Ovary (tissue), 3 donors: ENCODE measurements around the gene VAV2.

Source experiments
- EP300 ChIP-seq: sonication (generic); formaldehyde crosslinking; IDR thresholded peaks from one replicate; pipeline ENCODE4 v1.6.1; 2017; ENCODE audit warnings: antibody characterized with exemption
- POLR2A ChIP-seq: fragments of 450-650 bp; IDR thresholded peaks from one replicate; pipeline ENCODE4 v1.6.1; 2017; ENCODE audit warnings: antibody characterized with exemption, mild to moderate bottlenecking, moderate library complexity
- TF ChIP-seq, protein P1 (sequence below), 3 donors: fragments of 450-650 bp in 2 of 3; fragments of 200-600 bp in 1 of 3; IDR thresholded peaks; one replicate each; pipeline versions ENCODE4 v1.5.1 to v1.8.0; 2016 to 2022; ENCODE audit warnings: antibody characterized with exemption in 3 of 3, mild to moderate bottlenecking in 1 of 3
- donor health status: DM: no; HTN: no; CAD: no.

- TF ChIP-seq, protein P1, sequence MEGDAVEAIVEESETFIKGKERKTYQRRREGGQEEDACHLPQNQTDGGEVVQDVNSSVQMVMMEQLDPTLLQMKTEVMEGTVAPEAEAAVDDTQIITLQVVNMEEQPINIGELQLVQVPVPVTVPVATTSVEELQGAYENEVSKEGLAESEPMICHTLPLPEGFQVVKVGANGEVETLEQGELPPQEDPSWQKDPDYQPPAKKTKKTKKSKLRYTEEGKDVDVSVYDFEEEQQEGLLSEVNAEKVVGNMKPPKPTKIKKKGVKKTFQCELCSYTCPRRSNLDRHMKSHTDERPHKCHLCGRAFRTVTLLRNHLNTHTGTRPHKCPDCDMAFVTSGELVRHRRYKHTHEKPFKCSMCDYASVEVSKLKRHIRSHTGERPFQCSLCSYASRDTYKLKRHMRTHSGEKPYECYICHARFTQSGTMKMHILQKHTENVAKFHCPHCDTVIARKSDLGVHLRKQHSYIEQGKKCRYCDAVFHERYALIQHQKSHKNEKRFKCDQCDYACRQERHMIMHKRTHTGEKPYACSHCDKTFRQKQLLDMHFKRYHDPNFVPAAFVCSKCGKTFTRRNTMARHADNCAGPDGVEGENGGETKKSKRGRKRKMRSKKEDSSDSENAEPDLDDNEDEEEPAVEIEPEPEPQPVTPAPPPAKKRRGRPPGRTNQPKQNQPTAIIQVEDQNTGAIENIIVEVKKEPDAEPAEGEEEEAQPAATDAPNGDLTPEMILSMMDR (IDR thresholded peaks at IDR 0.05) = no peak
- TF ChIP-seq POLR2A (no peak), EP300 (no peak)
These were observed 254.9 kb downstream of the VAV2 start for GRCh38 chr9:133737071-133737773.
